ENCODE data around the gene WFS1.

GRCh38 chr4:6336166-6336565 is 66.5 kb downstream of the WFS1 start:
- no peak for TF ChIP-seq CTCF (IDR thresholded peaks at IDR 0.05; ENCODE audit: poor library complexity)
- no peak for TF ChIP-seq EZH2 (IDR thresholded peaks at IDR 0.05; ENCODE audit: borderline replicate concordance)
- TF ChIP-seq EZH2phosphoT487 (IDR thresholded peaks at IDR 0.05; ENCODE audit: low read depth, severe bottlenecking, unreplicated experiment) = no peak
